PC-3 (cell line): ENCODE data around the gene DET1. TPM values are rescaled to one million over a fixed set of nuclear protein-coding genes. Genes with fewer than 3 reads are reported as not detected.

Experiments
- ATAC-seq: fragments of 200-7000 bp; cut with Tn5 transposase; 2 replicates; pipeline ENCODE4 v1.9.1; 2020; ENCODE audit warnings: mild to moderate bottlenecking, moderate library complexity
- BruUV-seq: library from RNA; stranded (reverse); fragments of 400-500 nt; replicated peaks from 2 replicates; lab custom pipeline; 2021; lab: Mats Ljungman, UMichigan
- CTCF ChIA-PET: fragments of 300-600 bp; sonication (Branson Sonifier 250); formaldehyde crosslinking; loops from one replicate; lab custom pipeline; 2022; ENCODE audit warnings: antibody characterized with exemption; lab: Charles Lee
- POLR2A ChIA-PET: fragments of 300-600 bp; sonication (Branson Sonifier 250); formaldehyde crosslinking; loops from one replicate; lab custom pipeline; 2022; ENCODE audit warnings: antibody characterized with exemption; ENCODE audit not compliant: unreplicated experiment; lab: Charles Lee
- DNase-seq: peaks from one replicate; pipeline ENCODE4 v3.0.0-alpha.2; 2015
- H2AFZ ChIP-seq: fragments of 300-600 bp; sonication (generic); 2 replicates; pipeline ENCODE4 v1.6.0; 2016; ENCODE audit warnings: antibody characterized with exemption, low read length
- H3F3A ChIP-seq: fragments of 300-600 bp; sonication (generic); one replicate; pipeline ENCODE4 v1.6.0; 2017; ENCODE audit warnings: antibody characterized with exemption, low read length, control low read depth, mild to moderate bottlenecking; ENCODE audit not compliant: unreplicated experiment
- H3K27ac ChIP-seq: fragments of 300-600 bp; sonication (generic); 2 replicates; pipeline ENCODE4 v1.5.1; 2016; ENCODE audit warnings: mild to moderate bottlenecking, low read length
- H3K27me3 ChIP-seq: fragments of 300-600 bp; sonication (generic); 2 replicates; pipeline ENCODE4 v1.6.1; 2016; ENCODE audit warnings: low read length, mixed read lengths
- H3K36me3 ChIP-seq: fragments of 300-600 bp; sonication (generic); 2 replicates; pipeline ENCODE4 v1.6.1; 2016; ENCODE audit warnings: low read depth, mixed run types, low read length, mixed read lengths
- H3K4me1 ChIP-seq: fragments of 300-600 bp; sonication (generic); 2 replicates; pipeline ENCODE4 v1.5.1; 2016; ENCODE audit warnings: low read length; ENCODE audit not compliant: insufficient read depth
- H3K4me2 ChIP-seq: fragments of 300-600 bp; sonication (generic); 2 replicates; pipeline ENCODE4 v1.6.0; 2016; ENCODE audit warnings: low read length
- H3K4me3 ChIP-seq: fragments of 300-600 bp; sonication (generic); 2 replicates; pipeline ENCODE4 v1.5.1; 2016; ENCODE audit warnings: mild to moderate bottlenecking, low read length, mixed read lengths
- H3K79me2 ChIP-seq: fragments of 300-600 bp; sonication (generic); 2 replicates; pipeline ENCODE4 v1.6.1; 2017; ENCODE audit warnings: low read length, mixed read lengths
- H3K9ac ChIP-seq: fragments of 300-600 bp; sonication (generic); 2 replicates; pipeline ENCODE4 v1.6.0; 2016; ENCODE audit warnings: mild to moderate bottlenecking, low read length
- H3K9me2 ChIP-seq: fragments of 300-600 bp; sonication (generic); replicated peaks from 2 replicates; pipeline ENCODE4 v1.6.1; 2016; ENCODE audit warnings: mixed run types, low read length, mixed read lengths
- H3K9me3 ChIP-seq: fragments of 300-600 bp; sonication (generic); 2 replicates; pipeline ENCODE4 v1.6.1; 2016; ENCODE audit warnings: low read length, mixed read lengths
- H4K20me1 ChIP-seq: fragments of 300-600 bp; sonication (generic); 2 replicates; pipeline ENCODE4 v1.6.1; 2016; ENCODE audit warnings: low read length, mixed read lengths
- CTCF ChIP-seq: fragments of 300-600 bp; sonication (generic); conservative IDR thresholded peaks from 2 replicates; pipeline ENCODE4 v1.5.1; 2017; ENCODE audit warnings: antibody characterized with exemption, low read depth, mild to moderate bottlenecking, low read length
- EZH2 ChIP-seq: fragments of 300-600 bp; sonication (generic); IDR thresholded peaks from one replicate; pipeline ENCODE4 v1.6.1; 2017; ENCODE audit warnings: antibody characterized with exemption, mild to moderate bottlenecking, low read length; ENCODE audit not compliant: unreplicated experiment
- EZH2phosphoT487 ChIP-seq: fragments of 300-600 bp; sonication (generic); IDR thresholded peaks from 2 replicates; pipeline ENCODE4 v1.6.1; 2018; ENCODE audit warnings: mild to moderate bottlenecking, antibody characterized with exemption, low read length, borderline replicate concordance
- intact Hi-C: fragments of 100-400 bp; cut with micrococcal nuclease; formaldehyde crosslinking; loops from 2 replicates; pipeline ENCODE4 v1.9.0; 2023
- total RNA-seq: library from RNA; depleted of rRNA; stranded (reverse); fragments of >200 nt; gene quantifications from 2 replicates; pipeline ENCODE4 v1.2.3, GENCODE V29; 2014

DET1 gene
- total RNA-seq, 1 experiment from 2014 or later, result 1.6 TPM

- Histone ChIP-seq H3K36me3 (peaks cover 19% of the 10 kb centered on the region), H2AFZ (no peak overlapping the region), H3K4me2 (no peak overlapping the region), H3K4me1 (no peaks in the 10 kb centered on the region), H3K4me3 (no peak overlapping the region), H4K20me1 (no peaks in the 10 kb centered on the region), H3K9me3 (no peaks in the 10 kb centered on the region), H3K79me2 (no peaks in the 10 kb centered on the region), H3K9ac (no peak overlapping the region), H3F3A (no peaks in the 10 kb centered on the region), H3K27ac (no peak overlapping the region), H3K27me3 (no peaks in the 10 kb centered on the region), H3K9me2 (no peaks in the 10 kb centered on the region)
- TF ChIP-seq CTCF, result no peak
- TF ChIP-seq EZH2, result no peak
- TF ChIP-seq EZH2phosphoT487, result no peak
- no TSS peak for BruUV-seq
- DNase-seq (no peak), ATAC-seq (no peak)
- POLR2A ChIA-PET, result no interaction called here
- CTCF ChIA-PET, result no interaction called here
- intact Hi-C loops, result no loop called here
These were observed 65.5 kb downstream of the DET1 start for GRCh38 chr15:88480981-88481380.

- DNase-seq (no peak), ATAC-seq (no peak)
- no peak overlapping the region for H3K4me2 ChIP-seq
- intact Hi-C loops, result no loop called here
- H3K9me3 ChIP-seq, result no peaks in the 10 kb centered on the region
- H3K4me3 ChIP-seq, result no peak overlapping the region
- POLR2A ChIA-PET, result no interaction called here
- H3K9ac ChIP-seq, result no peak overlapping the region
- H3K27ac ChIP-seq, result no peak overlapping the region
- TF ChIP-seq EZH2, result no peak
- 0 out of 2 replicates have a peak, but pooled peaks have one; percentile 10 for TF ChIP-seq CTCF
- H4K20me1 ChIP-seq, result no peaks in the 10 kb centered on the region
- H3F3A ChIP-seq, result no peaks in the 10 kb centered on the region
- no TSS peak for BruUV-seq
- no peaks in the 10 kb centered on the region for H3K79me2 ChIP-seq
- CTCF ChIA-PET, result interaction anchor here (0.6 kb wide), 1 partner anchor 437 kb away, joined by 12 read pairs; no protein-coding TSS in a partner anchor
- H2AFZ ChIP-seq, result no peak overlapping the region
- H3K9me2 ChIP-seq, result no peaks in the 10 kb centered on the region
- no peaks in the 10 kb centered on the region for H3K4me1 ChIP-seq
- no peaks in the 10 kb centered on the region for H3K27me3 ChIP-seq
- H3K36me3 ChIP-seq, result peaks cover 22% of the 10 kb centered on the region
These were observed 67.3 kb downstream of the DET1 start for GRCh38 chr15:88479169-88479568.

- Histone ChIP-seq H3K9ac (no peak overlapping the region), H3K36me3 (peaks cover 26% of the 10 kb centered on the region), H2AFZ (no peak overlapping the region), H3F3A (no peaks in the 10 kb centered on the region), H3K4me3 (no peak overlapping the region), H3K4me1 (no peaks in the 10 kb centered on the region), H3K79me2 (no peaks in the 10 kb centered on the region), H3K27me3 (no peaks in the 10 kb centered on the region), H3K4me2 (no peak overlapping the region), H3K9me2 (no peaks in the 10 kb centered on the region), H3K9me3 (no peaks in the 10 kb centered on the region), H4K20me1 (no peaks in the 10 kb centered on the region), H3K27ac (no peak overlapping the region)
- intact Hi-C loops, result no loop called here
- ATAC-seq (no peak), DNase-seq (no peak)
- TF ChIP-seq EZH2 (no peak), CTCF (no peak), EZH2phosphoT487 (no peak)
- ChIA-PET CTCF (no interaction called here), POLR2A (no interaction called here)
- no TSS peak for BruUV-seq
These were observed 68.6 kb downstream of the DET1 start for GRCh38 chr15:88477904-88478303.
